ENCODE measurements around the gene LGALS1.
"Not testable (repeated sequence)": the region's sequence is repeated elsewhere in the genome, so short reads cannot be mapped to it uniquely, and the experiment has no call there.

Gene LGALS1

DNA sequence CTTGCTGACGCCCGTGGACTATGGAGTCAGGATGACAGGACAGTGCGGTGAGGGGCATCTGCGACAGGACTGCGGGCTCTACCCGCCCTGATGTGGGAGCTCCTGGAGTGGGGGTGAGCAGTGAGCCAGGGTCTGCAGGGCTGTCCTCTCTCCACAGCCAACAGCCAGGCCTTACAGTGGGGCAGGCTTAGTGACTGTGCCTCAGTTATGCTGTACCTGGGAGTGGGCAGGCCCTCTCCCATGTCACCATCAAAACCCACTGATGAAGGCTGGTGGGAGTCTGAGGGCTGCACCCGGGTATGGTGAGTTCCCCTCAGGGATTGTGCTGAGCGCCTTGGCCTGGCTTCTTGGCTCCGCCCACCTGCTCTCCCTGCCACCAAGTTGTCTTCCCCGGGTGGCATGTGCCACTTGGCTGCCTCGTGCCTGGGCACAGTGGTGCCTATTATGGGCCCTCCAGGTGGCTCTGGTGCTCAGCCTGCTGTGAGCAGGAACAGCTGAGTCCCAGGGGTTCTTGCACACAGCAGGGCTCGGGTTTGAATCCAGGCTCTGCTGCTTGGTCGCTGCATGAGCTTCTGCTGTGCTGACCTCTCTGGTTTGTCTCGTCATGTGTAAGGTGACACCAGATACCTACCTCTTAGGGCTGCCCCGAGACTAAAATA lies 17.3 kb downstream of the LGALS1 start:
- no peak for DNase-seq

DNA sequence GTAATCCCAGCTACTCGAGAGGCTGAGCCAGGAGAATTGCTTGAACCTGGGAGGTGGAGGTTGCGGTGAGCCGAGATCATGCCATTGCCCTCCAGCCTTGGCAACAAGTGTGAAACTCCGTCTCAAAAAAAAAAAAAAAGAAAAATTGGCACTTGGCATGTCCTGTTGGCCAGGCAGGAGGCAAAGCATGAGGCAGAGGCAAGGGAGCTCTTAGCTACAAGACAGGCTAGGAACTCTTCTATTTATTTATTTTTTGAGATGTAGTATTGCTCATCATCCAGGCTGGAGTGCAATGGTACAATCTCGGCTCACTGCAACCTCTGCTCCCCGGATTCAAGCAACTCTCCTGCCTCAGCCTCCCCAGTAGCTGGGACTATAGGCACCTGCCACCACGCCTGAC lies 18.7 kb downstream of the LGALS1 start:
- not testable (repeated sequence) for DNase-seq

- not testable (repeated sequence) for DNase-seq
Measured at GRCh38 chr22:37696260-37696656, 20.8 kb downstream of the LGALS1 start.

DNA sequence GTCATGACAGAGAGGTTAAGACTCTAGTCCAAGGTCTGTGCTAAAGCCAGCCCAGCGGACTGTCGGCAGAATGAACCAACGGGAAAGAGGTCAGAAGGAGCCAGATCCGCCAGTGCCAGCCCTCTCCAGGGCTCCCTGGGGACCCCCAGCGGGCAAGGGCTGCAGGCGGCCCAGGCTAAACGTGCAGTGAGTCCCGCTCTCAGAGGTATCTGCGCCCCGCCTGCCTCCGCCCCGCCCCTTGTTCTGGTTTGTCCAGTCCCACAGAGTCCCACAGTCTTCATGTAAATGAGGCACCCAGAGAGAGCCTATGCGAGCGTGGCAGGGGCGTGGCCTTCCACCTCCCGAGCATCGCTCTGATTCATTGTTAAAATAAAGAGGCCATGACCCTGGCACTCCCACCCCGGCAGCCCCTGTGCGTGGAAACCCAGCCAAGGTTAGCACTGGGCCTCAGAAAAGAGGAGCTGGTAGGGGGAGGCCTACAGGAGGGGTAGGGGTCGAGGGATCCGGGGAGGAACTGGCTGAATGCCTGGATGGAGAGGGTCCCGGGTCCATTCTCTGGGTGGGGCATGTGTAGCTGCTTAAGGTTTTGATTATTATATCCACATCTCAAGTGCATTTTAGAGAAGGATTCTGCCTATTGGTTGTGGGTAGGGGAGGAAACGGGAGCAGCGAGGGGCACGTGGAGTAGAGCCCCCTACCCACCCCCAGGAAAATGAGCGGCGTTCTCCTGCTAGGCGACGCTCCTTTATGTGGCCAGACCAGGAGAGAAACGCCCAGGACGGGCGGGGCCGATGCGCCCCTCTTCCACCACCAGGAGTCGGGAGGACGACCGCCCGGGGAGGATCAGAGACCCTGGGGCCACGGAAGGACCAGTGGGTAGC lies 21.5 kb downstream of the LGALS1 start, which contains the start of gene TRIOBP:
Gene TRIOBP (plus strand): TSS at position 392 of the 881 bp plus-strand sequence. CDS start 4,318 bp downstream, outside the sequence.
- peak; percentile 87 for DNase-seq

GRCh38 chr22:37697538-37697835 lies 22.1 kb downstream of the LGALS1 start:
- DNase-seq: no peak

DNA sequence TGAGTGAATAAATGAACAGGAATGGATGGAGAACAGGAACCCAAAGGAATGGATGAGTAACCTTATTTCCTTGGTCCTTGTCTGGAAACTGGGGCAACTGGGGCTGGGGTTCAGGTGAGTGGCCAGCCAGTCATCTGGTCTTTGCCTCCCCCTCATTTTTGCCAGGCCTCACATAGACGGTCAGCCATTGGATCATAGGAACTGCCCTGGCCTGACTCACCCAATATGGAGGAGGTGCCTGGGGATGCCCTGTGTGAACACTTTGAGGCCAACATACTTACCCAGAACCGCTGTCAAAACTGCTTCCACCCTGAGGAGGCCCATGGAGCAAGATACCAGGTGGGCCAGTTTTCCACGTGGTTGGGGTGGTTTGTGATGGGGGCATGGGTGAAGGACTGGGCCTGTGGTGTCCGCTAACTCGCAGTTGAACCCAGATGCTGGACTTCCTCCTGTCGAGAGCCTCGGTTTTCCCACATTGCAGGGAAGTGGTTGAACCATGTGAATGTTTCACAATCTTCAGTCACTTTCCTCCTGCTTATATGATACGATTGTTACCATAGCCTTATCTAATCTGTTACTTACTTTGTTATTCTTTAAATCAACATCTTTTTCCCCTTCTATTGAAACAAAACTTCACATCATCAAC lies 25.8 kb downstream of the LGALS1 start:
- DNase-seq: no peak

GRCh38 chr22:37703906-37704305 lies 28.5 kb downstream of the LGALS1 start:
- no peak for DNase-seq

DNA sequence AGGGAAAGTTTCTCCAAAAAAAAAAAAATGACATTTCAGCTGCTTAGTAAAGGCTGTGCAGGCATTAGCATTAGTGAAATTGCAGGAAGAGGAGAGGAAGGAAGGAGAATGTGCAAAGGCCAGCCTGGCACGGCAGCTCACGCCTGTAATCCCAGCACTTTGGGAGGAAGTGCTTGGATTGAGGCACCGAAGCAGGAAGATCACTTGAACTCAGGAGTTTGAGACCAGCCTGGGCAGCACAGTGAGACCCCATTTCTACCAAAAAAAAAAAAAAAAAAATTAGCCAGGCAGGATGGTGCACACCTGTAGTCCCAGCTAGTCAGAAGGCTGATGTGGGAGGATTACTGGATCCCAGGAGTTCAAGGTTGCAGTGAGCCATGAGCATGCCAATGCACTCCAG lies 29.2 kb downstream of the LGALS1 start:
- DNase-seq: no peak

- DNase-seq: no peak
Measured at GRCh38 chr22:37705205-37705604, 29.8 kb downstream of the LGALS1 start.

GRCh38 chr22:37708580-37709444 lies 33.4 kb downstream of the LGALS1 start:
- DNase-seq: no peak

- no peak for DNase-seq
Measured at GRCh38 chr22:37709445-37709765, 34.0 kb downstream of the LGALS1 start.

DNA sequence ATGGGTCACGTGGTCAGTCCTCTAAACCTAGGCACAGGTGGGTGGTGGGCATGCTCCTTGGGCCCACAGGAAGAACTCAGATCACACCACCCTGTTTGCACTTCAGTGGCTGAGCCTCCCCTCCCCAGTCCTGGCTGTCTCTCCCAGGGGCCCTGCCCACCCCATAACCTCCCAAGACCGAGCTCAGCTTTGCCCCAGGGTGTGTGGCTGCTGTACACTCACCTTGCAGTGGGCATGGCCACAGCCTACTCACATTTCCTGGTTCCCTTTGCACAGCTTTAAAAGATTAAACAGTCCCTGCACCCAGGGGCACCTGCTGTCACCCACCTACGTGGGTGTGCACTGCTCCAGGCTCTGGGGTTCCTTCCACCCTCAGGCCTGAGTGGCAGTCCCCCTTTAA lies 35.2 kb downstream of the LGALS1 start:
- DNase-seq: no peak

DNA sequence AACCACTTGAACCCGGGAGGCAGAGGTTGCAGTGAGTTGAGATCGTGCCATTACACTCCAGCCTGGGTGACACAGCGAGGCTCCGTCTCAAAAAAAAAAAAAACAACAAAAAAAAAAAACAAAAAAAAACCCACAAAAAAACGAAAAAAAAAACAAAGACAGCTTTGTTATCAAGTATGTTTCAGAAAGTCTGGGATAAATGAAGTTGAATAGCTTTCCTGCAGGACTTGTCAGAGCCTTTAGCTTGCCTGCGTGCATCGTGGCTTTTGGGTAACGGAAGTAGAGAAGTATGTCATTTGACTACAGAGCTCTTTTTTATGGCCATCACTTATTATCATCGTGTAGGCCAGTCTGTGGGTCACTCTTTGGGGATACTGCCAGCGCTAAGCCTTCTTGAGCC lies 36.1 kb downstream of the LGALS1 start:
- DNase-seq: no peak

- DNase-seq: no peak
Measured at GRCh38 chr22:37713761-37714160, 38.3 kb downstream of the LGALS1 start.

- DNase-seq: no peak
Measured at GRCh38 chr22:37714634-37715033, 39.2 kb downstream of the LGALS1 start.

GRCh38 chr22:37715760-37716159 lies 40.3 kb downstream of the LGALS1 start:
- no peak for DNase-seq

DNA sequence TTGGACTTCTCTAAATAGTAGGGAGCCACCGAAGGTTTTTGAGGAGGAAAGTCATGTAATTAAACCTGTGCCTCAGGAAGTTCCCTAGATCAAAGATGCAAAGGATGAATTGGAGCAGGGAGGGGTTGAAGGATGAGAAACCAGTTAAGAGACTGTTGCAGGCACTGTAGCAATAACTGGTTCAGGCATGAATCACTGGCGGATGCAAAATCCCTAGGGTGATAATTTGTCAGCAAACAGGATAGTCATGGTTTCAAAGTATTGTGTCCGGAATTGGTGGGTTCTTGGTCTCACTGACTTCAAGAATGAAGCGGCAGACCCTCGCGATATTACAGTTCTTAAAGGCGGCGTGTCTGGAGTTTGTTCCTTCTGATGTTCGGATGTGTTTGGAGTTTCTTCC lies 41.3 kb downstream of the LGALS1 start:
- DNase-seq: no peak

DNA sequence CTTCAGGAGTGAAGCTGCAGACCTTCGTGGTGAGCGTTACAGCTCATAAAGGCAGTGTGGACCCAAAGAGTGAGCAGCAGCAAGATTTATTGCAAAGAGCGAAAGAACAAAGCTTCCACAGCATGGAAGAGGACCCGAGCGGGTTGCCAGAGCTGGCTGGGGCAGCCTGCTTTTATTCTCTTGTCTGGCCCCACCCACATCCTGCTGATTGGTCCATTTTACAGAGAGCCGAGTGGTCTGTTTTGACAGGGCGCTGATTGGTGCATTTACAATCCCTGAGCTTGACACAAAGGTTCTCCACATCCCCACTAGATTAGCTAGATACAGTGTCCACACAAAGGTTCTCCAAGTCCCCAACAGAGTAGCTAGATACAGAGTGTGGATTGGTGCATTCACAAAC lies 41.8 kb downstream of the LGALS1 start:
- not testable (repeated sequence) for DNase-seq

DNA sequence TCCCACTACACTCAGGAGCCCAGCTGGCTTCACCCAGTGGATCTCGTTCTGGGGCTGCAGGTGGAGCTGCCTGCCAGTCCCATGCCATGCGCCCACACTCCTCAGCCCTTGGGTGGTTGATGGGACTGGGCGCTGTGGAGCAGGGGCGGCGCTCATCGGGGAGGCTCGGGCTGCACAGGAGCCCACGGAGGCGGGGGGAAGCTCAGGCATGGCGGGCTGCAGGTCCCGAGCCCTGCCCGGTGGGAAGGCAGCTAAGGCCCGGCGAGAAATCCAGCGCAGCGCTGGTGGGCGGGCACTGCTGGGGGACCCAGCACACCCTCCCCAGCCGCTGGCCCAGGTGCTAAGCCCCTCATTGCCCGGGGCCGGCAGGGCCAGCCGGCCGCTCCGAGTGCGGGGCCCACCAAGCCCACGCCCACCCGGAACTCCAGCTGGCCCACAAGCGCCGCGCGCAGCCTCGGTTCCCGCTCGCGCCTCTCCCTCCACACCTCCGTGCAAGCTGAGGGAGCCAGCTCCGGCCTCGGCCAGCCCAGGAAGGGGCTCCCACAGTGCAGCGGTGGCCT lies 42.4 kb downstream of the LGALS1 start:
- DNase-seq: not testable (repeated sequence)

DNA sequence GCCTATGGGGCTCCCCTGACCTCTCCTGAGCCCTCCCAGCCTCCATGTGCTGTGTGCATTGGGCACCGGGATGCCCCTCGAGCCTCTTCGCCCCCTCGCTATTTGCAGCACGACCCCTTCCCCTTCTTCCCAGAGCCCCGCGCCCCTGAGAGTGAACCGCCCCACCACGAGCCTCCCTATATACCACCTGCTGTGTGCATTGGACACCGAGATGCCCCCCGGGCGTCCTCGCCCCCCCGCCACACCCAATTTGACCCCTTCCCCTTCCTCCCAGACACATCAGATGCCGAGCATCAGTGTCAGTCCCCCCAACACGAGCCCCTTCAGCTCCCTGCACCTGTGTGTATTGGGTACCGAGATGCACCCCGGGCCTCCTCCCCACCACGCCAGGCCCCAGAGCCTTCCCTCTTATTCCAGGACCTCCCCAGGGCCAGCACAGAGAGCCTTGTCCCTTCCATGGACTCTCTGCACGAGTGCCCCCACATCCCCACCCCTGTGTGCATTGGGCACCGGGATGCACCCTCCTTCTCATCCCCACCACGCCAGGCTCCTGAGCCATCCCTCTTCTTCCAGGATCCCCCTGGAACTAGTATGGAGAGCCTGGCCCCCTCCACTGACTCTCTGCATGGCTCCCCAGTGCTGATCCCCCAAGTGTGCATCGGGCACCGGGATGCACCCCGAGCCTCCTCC lies 50.3 kb downstream of the LGALS1 start:
- no peak for DNase-seq

- no peak for DNase-seq
Measured at GRCh38 chr22:37726241-37726887, 50.9 kb downstream of the LGALS1 start.

- DNase-seq: no peak
Measured at GRCh38 chr22:37728620-37729019, 53.2 kb downstream of the LGALS1 start.

Data from CD4-positive, alpha-beta T cell treated with Interleukin-10 for 1 hour (primary cell).